NCI-H82 treated with DMSO at 0.1 percent for 48 hours (cell line): Measurements from ENCODE around the gene SLC25A44.

Experiments used
- DNase-seq: peaks from one replicate; lab custom pipeline; 2025; ENCODE audit not compliant: unreplicated experiment; lab: John Stamatoyannopoulos, UW

Gene SLC25A44

GRCh38 chr1:156238248-156238647 is 44.3 kb downstream of the SLC25A44 start:
- no peak for DNase-seq

GRCh38 chr1:156241311-156241811 is 47.5 kb downstream of the SLC25A44 start:
- DNase-seq: no peak

- no peak for DNase-seq
Observed at GRCh38 chr1:156241926-156242325, 48.0 kb downstream of the SLC25A44 start, which contains the start of gene BGLAP. Gene BGLAP (plus strand): TSS chr1:156242184. CDS start chr1:156242232, 48 bp downstream.

GRCh38 chr1:156242738-156243137 is 48.8 kb downstream of the SLC25A44 start:
- no peak for DNase-seq

GRCh38 chr1:156244126-156244525 is 50.2 kb downstream of the SLC25A44 start:
- no peak for DNase-seq

GRCh38 chr1:156244712-156245111 is 50.8 kb downstream of the SLC25A44 start:
- no peak for DNase-seq

- no peak for DNase-seq
Observed at GRCh38 chr1:156245451-156246232, 51.7 kb downstream of the SLC25A44 start.

GRCh38 chr1:156246241-156246780 is 52.4 kb downstream of the SLC25A44 start:
- DNase-seq: no peak

GRCh38 chr1:156246781-156247459 is 53.0 kb downstream of the SLC25A44 start:
- no peak for DNase-seq

GRCh38 chr1:156247460-156248322 is 53.8 kb downstream of the SLC25A44 start, which contains the start of gene PAQR6:
Gene PAQR6 (minus strand): TSS chr1:156248056. CDS start chr1:156246731, 1,325 bp downstream.
- no peak for DNase-seq

GRCh38 chr1:156248323-156248683 is 54.4 kb downstream of the SLC25A44 start:
- DNase-seq: no peak

- no peak for DNase-seq
Observed at GRCh38 chr1:156249593-156249992, 55.7 kb downstream of the SLC25A44 start.

- no peak for DNase-seq
Observed at GRCh38 chr1:156251527-156251926, 57.6 kb downstream of the SLC25A44 start.

GRCh38 chr1:156253634-156254033 is 59.7 kb downstream of the SLC25A44 start:
- no peak for DNase-seq

GRCh38 chr1:156257711-156258110 is 63.8 kb downstream of the SLC25A44 start:
- DNase-seq: no peak

GRCh38 chr1:156258859-156259258 is 65.0 kb downstream of the SLC25A44 start:
- DNase-seq: no peak

GRCh38 chr1:156259805-156260204 is 65.9 kb downstream of the SLC25A44 start:
- no peak for DNase-seq

- no peak for DNase-seq
Observed at GRCh38 chr1:156260896-156261295, 67.0 kb downstream of the SLC25A44 start.
